ENCODE data around the gene FRRS1L.

Gene FRRS1L

GRCh38 chr9:109166771-109167601 is at the start of gene FRRS1L:
FRRS1L (minus strand) TSS chr9:109167249; CDS start chr9:109167138, 111 bp downstream.
- no peak for TF ChIP-seq CTCF (IDR thresholded peaks at IDR 0.05; ENCODE audit: control insufficient read depth, extremely low read depth, insufficient read depth)
- no peak within 1 kb of the TSS for H3K4me3 ChIP-seq (ENCODE audit: low read depth, low read length)
- no peak for DNase-seq (ENCODE audit: low read depth)

- no peak overlapping the region for H3K4me3 ChIP-seq (ENCODE audit: low read depth, low read length)
- TF ChIP-seq CTCF (IDR thresholded peaks at IDR 0.05; ENCODE audit: control insufficient read depth, extremely low read depth, insufficient read depth) = no peak
- no peak for DNase-seq (ENCODE audit: low read depth)
These were observed 47.4 kb upstream of the FRRS1L start for GRCh38 chr9:109214414-109214813.

GRCh38 chr9:109213285-109214121 is 46.5 kb upstream of the FRRS1L start:
- peak overlapping the region; percentile 27 for H3K4me3 ChIP-seq (ENCODE audit: low read depth, low read length)
- DNase-seq (ENCODE audit: low read depth) = peak; percentile 88
- no peak for TF ChIP-seq CTCF (IDR thresholded peaks at IDR 0.05; ENCODE audit: control insufficient read depth, extremely low read depth, insufficient read depth)

- no peak overlapping the region for H3K4me3 ChIP-seq (ENCODE audit: low read depth, low read length)
- TF ChIP-seq CTCF (IDR thresholded peaks at IDR 0.05; ENCODE audit: control insufficient read depth, extremely low read depth, insufficient read depth) = no peak
- peak; percentile 33 for DNase-seq (ENCODE audit: low read depth)
These were observed 45.7 kb upstream of the FRRS1L start for GRCh38 chr9:109212768-109213167.

GRCh38 chr9:109206670-109207069 is 39.6 kb upstream of the FRRS1L start:
- no peak for TF ChIP-seq CTCF (IDR thresholded peaks at IDR 0.05; ENCODE audit: control insufficient read depth, extremely low read depth, insufficient read depth)
- DNase-seq (ENCODE audit: low read depth) = no peak
- no peak overlapping the region for H3K4me3 ChIP-seq (ENCODE audit: low read depth, low read length)

GRCh38 chr9:109205526-109205925 is 38.5 kb upstream of the FRRS1L start:
- no peak for TF ChIP-seq CTCF (IDR thresholded peaks at IDR 0.05; ENCODE audit: control insufficient read depth, extremely low read depth, insufficient read depth)
- no peak for DNase-seq (ENCODE audit: low read depth)

More at GRCh38 chr9:109205526-109205925, 38.5 kb upstream of the FRRS1L start:
- no peak overlapping the region for H3K4me3 ChIP-seq (ENCODE audit: low read depth, low read length)

Measured in LNCaP clone FGC (cell line).